HEK293 (cell line): Measurements from ENCODE around the gene SHMT2.

Source experiments
- CTCF ChIA-PET: fragments of 350-600 bp; formaldehyde crosslinking; extraction: SDS; loops from one replicate; lab custom pipeline; 2021; ENCODE audit warnings: antibody characterized with exemption; lab: Yijun Ruan, JAX
- POLR2A ChIA-PET: fragments of 300-600 bp; formaldehyde crosslinking; extraction: SDS; loops from one replicate; lab custom pipeline; 2020; ENCODE audit warnings: antibody characterized with exemption, inconsistent platforms; lab: Yijun Ruan, JAX
- H3K27ac ChIP-seq: fragments of 200-500 bp; sonication (Bioruptor generic); 2 replicates; pipeline ENCODE4 v1.5.1; 2014; ENCODE audit warnings: low read depth, low read length, control low read depth, inconsistent platforms; ENCODE audit errors: extremely low read depth
- H3K36me3 ChIP-seq, 2 experiments: fragments of 200-500 bp in 1 of 2; sonication (Bioruptor generic) in 1 of 2; 1 replicate in 1 of 2; 2 replicates in 1 of 2; pipeline ENCODE4 v1.5.1; 2014 to 2017; ENCODE audit warnings: inconsistent platforms in 2 of 2, low read length in 2 of 2; ENCODE audit not compliant: control insufficient read depth in 2 of 2, insufficient read depth in 1 of 2
- H3K4me1 ChIP-seq: fragments of 200-500 bp; sonication (Bioruptor generic); 2 replicates; pipeline ENCODE4 v1.5.1; 2014; ENCODE audit warnings: mild to moderate bottlenecking, low read length, inconsistent platforms; ENCODE audit not compliant: control insufficient read depth, insufficient read depth
- H3K4me3 ChIP-seq: 2 replicates; pipeline ENCODE4 v1.5.1; 2011; ENCODE audit warnings: low read depth, mild to moderate bottlenecking, control low read depth, low read length, moderate library complexity
- H3K9me3 ChIP-seq: fragments of 200-500 bp; sonication (Bioruptor generic); 2 replicates; pipeline ENCODE4 v1.5.1; 2014; ENCODE audit warnings: low read depth, low read length, inconsistent platforms; ENCODE audit not compliant: control insufficient read depth, insufficient read depth
- OVOL3 ChIP-seq: fragments of 450-650 bp; formaldehyde crosslinking; IDR thresholded peaks from 2 replicates; pipeline ENCODE4 v1.5.1; 2016; ENCODE audit warnings: missing biosample characterization, missing genetic modification characterization
- SETDB1 ChIP-seq: IDR thresholded peaks from one replicate; pipeline ENCODE4 v1.6.1; 2017; ENCODE audit warnings: mild to moderate bottlenecking, low read length, moderate library complexity, mixed read lengths; ENCODE audit not compliant: insufficient read length
- ZBTB48 ChIP-seq: fragments of 450-650 bp; formaldehyde crosslinking; IDR thresholded peaks from 2 replicates; pipeline ENCODE4 v1.5.1; 2016; ENCODE audit warnings: missing biosample characterization, missing genetic modification characterization
- ZEB2 ChIP-seq: fragments of 450-650 bp; formaldehyde crosslinking; IDR thresholded peaks from 2 replicates; pipeline ENCODE4 v1.5.1; 2016; ENCODE audit warnings: missing biosample characterization, missing genetic modification characterization
- ZFP41 ChIP-seq: fragments of 450-650 bp; formaldehyde crosslinking; IDR thresholded peaks from 2 replicates; pipeline ENCODE4 v1.5.1; 2016; ENCODE audit warnings: missing biosample characterization, missing genetic modification characterization, borderline replicate concordance
- ZFP69B ChIP-seq: fragments of 450-650 bp; formaldehyde crosslinking; IDR thresholded peaks from 2 replicates; pipeline ENCODE4 v1.5.1; 2016; ENCODE audit warnings: missing biosample characterization, missing genetic modification characterization
- ZNF140 ChIP-seq: fragments of 450-650 bp; formaldehyde crosslinking; IDR thresholded peaks from 2 replicates; pipeline ENCODE4 v1.5.1; 2016; ENCODE audit warnings: missing biosample characterization, missing genetic modification characterization
- ZNF239 ChIP-seq: fragments of 450-650 bp; formaldehyde crosslinking; IDR thresholded peaks from 2 replicates; pipeline ENCODE4 v1.5.1; 2016; ENCODE audit warnings: missing biosample characterization, missing genetic modification characterization
- ZNF391 ChIP-seq: fragments of 450-650 bp; formaldehyde crosslinking; IDR thresholded peaks from 2 replicates; pipeline ENCODE4 v1.5.1; 2016; ENCODE audit warnings: low read depth, missing biosample characterization, missing genetic modification characterization, borderline replicate concordance
- ZNF768 ChIP-seq: fragments of 450-650 bp; formaldehyde crosslinking; IDR thresholded peaks from 2 replicates; pipeline ENCODE4 v1.5.1; 2018; ENCODE audit warnings: missing biosample characterization, mild to moderate bottlenecking, missing genetic modification characterization
- ZNF777 ChIP-seq: fragments of 450-650 bp; formaldehyde crosslinking; IDR thresholded peaks from 2 replicates; pipeline ENCODE4 v1.5.1; 2017; ENCODE audit warnings: missing biosample characterization, missing genetic modification characterization, borderline replicate concordance
- ZSCAN16 ChIP-seq: fragments of 450-650 bp; formaldehyde crosslinking; IDR thresholded peaks from 2 replicates; pipeline ENCODE4 v1.5.1; 2016; ENCODE audit warnings: missing biosample characterization, missing genetic modification characterization
- TF ChIP-seq, protein P1 (sequence below): fragments of 450-650 bp; formaldehyde crosslinking; IDR thresholded peaks from 2 replicates; pipeline ENCODE4 v1.5.1; 2016; ENCODE audit warnings: missing biosample characterization, missing genetic modification characterization
- TF ChIP-seq, protein P2 (sequence below): fragments of 450-650 bp; formaldehyde crosslinking; IDR thresholded peaks from 2 replicates; pipeline ENCODE4 v1.5.1; 2016; ENCODE audit warnings: missing biosample characterization, missing genetic modification characterization
- TF ChIP-seq, protein P3 (sequence below): fragments of 450-650 bp; formaldehyde crosslinking; IDR thresholded peaks from 2 replicates; pipeline ENCODE4 v1.5.1; 2016; ENCODE audit warnings: missing biosample characterization, missing genetic modification characterization
- TF ChIP-seq, protein P4 (sequence below): fragments of 450-650 bp; formaldehyde crosslinking; IDR thresholded peaks from 2 replicates; pipeline ENCODE4 v1.5.1; 2016; ENCODE audit warnings: missing biosample characterization, missing genetic modification characterization, borderline replicate concordance

Gene SHMT2

DNA sequence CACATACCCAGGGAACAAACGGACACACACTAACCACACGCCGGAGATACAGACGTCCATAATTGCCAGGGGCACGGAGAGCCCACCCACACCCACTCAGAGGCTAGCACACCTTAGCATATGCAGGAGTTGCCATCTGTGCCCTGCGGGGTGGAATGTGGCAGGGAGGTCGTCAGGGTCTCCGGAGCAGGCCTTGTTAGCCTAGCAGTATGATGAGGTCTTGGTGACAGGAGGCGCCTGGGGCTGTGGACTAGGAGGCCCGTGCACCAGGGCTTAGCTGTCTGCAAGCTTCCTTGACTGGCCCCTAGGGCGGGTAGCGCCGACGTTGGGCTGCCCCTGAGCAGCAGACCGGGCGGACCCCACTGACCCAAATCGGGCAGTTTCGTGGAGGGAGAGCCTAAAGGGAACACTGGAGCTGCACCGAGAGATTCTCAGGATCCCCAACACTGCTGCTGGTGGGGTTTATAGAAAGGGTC is 11.5 kb downstream of the SHMT2 start:
- ChIA-PET POLR2A (interaction anchor here (0.7 to 6.4 kb wide), 6 partner anchors 11 to 113 kb away, joined by 3 to 72 read pairs (median 9); partner anchors contain the start of genes LRP1, NXPH4 and SHMT2), CTCF (interaction anchor here (0.7 to 23.3 kb wide), 11 partner anchors 13 to 217 kb away, joined by 3 to 628 read pairs (median 4); partner anchors contain the start of genes INHBE, NXPH4, SHMT2 and STAT6)
- Histone ChIP-seq H3K36me3 (peaks cover 0 to under 1% of the 10 kb centered on the region in 2 experiments; a peak in 2 of 3 replicates), H3K4me1 (peaks cover 5% of the 10 kb centered on the region)
- TF ChIP-seq OVOL3 (tag by site-specific recombination): no peak
- no peak for TF ChIP-seq SETDB1
- TF ChIP-seq ZBTB48: no peak; the same call in 1 of the 2 replicates
- TF ChIP-seq ZNF768 (tag by site-specific recombination): no peak
- TF ChIP-seq, protein P1, sequence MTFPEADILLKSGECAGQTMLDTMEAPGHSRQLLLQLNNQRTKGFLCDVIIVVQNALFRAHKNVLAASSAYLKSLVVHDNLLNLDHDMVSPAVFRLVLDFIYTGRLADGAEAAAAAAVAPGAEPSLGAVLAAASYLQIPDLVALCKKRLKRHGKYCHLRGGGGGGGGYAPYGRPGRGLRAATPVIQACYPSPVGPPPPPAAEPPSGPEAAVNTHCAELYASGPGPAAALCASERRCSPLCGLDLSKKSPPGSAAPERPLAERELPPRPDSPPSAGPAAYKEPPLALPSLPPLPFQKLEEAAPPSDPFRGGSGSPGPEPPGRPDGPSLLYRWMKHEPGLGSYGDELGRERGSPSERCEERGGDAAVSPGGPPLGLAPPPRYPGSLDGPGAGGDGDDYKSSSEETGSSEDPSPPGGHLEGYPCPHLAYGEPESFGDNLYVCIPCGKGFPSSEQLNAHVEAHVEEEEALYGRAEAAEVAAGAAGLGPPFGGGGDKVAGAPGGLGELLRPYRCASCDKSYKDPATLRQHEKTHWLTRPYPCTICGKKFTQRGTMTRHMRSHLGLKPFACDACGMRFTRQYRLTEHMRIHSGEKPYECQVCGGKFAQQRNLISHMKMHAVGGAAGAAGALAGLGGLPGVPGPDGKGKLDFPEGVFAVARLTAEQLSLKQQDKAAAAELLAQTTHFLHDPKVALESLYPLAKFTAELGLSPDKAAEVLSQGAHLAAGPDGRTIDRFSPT (tag by site-specific recombination): peak; percentile 71; the same call in 1 of the 2 replicates
- peak; percentile 11; the same call in 1 of the 2 replicates for TF ChIP-seq ZEB2 (tag by site-specific recombination)
- no peak for TF ChIP-seq ZNF239 (tag by site-specific recombination)
- TF ChIP-seq, protein P2, sequence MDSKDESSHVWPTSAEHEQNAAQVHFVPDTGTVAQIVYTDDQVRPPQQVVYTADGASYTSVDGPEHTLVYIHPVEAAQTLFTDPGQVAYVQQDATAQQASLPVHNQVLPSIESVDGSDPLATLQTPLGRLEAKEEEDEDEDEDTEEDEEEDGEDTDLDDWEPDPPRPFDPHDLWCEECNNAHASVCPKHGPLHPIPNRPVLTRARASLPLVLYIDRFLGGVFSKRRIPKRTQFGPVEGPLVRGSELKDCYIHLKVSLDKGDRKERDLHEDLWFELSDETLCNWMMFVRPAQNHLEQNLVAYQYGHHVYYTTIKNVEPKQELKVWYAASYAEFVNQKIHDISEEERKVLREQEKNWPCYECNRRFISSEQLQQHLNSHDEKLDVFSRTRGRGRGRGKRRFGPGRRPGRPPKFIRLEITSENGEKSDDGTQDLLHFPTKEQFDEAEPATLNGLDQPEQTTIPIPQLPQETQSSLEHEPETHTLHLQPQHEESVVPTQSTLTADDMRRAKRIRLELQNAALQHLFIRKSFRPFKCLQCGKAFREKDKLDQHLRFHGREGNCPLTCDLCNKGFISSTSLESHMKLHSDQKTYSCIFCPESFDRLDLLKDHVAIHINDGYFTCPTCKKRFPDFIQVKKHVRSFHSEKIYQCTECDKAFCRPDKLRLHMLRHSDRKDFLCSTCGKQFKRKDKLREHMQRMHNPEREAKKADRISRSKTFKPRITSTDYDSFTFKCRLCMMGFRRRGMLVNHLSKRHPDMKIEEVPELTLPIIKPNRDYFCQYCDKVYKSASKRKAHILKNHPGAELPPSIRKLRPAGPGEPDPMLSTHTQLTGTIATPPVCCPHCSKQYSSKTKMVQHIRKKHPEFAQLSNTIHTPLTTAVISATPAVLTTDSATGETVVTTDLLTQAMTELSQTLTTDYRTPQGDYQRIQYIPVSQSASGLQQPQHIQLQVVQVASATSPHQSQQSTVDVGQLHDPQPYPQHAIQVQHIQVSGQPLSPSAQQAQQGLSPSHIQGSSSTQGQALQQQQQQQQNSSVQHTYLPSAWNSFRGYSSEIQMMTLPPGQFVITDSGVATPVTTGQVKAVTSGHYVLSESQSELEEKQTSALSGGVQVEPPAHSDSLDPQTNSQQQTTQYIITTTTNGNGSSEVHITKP (tag by site-specific recombination): no peak
- TF ChIP-seq, protein P3, sequence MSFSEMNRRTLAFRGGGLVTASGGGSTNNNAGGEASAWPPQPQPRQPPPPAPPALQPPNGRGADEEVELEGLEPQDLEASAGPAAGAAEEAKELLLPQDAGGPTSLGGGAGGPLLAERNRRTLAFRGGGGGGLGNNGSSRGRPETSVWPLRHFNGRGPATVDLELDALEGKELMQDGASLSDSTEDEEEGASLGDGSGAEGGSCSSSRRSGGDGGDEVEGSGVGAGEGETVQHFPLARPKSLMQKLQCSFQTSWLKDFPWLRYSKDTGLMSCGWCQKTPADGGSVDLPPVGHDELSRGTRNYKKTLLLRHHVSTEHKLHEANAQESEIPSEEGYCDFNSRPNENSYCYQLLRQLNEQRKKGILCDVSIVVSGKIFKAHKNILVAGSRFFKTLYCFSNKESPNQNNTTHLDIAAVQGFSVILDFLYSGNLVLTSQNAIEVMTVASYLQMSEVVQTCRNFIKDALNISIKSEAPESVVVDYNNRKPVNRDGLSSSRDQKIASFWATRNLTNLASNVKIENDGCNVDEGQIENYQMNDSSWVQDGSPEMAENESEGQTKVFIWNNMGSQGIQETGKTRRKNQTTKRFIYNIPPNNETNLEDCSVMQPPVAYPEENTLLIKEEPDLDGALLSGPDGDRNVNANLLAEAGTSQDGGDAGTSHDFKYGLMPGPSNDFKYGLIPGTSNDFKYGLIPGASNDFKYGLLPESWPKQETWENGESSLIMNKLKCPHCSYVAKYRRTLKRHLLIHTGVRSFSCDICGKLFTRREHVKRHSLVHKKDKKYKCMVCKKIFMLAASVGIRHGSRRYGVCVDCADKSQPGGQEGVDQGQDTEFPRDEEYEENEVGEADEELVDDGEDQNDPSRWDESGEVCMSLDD (tag by site-specific recombination): no peak
- TF ChIP-seq ZNF391 (tag by site-specific recombination): no peak
- TF ChIP-seq ZFP41: no peak
- no peak for TF ChIP-seq ZSCAN16 (tag by site-specific recombination)
- TF ChIP-seq, protein P4, sequence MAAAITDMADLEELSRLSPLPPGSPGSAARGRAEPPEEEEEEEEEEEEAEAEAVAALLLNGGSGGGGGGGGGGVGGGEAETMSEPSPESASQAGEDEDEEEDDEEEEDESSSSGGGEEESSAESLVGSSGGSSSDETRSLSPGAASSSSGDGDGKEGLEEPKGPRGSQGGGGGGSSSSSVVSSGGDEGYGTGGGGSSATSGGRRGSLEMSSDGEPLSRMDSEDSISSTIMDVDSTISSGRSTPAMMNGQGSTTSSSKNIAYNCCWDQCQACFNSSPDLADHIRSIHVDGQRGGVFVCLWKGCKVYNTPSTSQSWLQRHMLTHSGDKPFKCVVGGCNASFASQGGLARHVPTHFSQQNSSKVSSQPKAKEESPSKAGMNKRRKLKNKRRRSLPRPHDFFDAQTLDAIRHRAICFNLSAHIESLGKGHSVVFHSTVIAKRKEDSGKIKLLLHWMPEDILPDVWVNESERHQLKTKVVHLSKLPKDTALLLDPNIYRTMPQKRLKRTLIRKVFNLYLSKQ (tag by site-specific recombination): no peak
- TF ChIP-seq ZNF140 (tag by site-specific recombination): no peak
- peak; percentile 13; the same call in 1 of the 2 replicates for TF ChIP-seq ZFP69B (tag by site-specific recombination)
- no peak for TF ChIP-seq ZNF777 (tag by site-specific recombination)
- TF ChIP-seq, all 188 proteins: peak for 3
- Histone ChIP-seq H3K9me3 (no peaks in the 10 kb centered on the region), H3K27ac (no peak overlapping the region), H3K4me3 (no peak overlapping the region; the same call in 1 of the 2 replicates)
